ENCODE results near the gene TMEM259. TPM values are rescaled to one million over a fixed set of nuclear protein-coding genes. Genes with fewer than 3 reads are reported as not detected.
"Not testable (repeated sequence)": the region's sequence is repeated elsewhere in the genome, so short reads cannot be mapped to it uniquely, and the experiment has no call there.

Gene TMEM259
- polyA plus RNA-seq, 6 donors from 2014 or later: 37.2 to 75.5 (median 49.5) TPM

DNA sequence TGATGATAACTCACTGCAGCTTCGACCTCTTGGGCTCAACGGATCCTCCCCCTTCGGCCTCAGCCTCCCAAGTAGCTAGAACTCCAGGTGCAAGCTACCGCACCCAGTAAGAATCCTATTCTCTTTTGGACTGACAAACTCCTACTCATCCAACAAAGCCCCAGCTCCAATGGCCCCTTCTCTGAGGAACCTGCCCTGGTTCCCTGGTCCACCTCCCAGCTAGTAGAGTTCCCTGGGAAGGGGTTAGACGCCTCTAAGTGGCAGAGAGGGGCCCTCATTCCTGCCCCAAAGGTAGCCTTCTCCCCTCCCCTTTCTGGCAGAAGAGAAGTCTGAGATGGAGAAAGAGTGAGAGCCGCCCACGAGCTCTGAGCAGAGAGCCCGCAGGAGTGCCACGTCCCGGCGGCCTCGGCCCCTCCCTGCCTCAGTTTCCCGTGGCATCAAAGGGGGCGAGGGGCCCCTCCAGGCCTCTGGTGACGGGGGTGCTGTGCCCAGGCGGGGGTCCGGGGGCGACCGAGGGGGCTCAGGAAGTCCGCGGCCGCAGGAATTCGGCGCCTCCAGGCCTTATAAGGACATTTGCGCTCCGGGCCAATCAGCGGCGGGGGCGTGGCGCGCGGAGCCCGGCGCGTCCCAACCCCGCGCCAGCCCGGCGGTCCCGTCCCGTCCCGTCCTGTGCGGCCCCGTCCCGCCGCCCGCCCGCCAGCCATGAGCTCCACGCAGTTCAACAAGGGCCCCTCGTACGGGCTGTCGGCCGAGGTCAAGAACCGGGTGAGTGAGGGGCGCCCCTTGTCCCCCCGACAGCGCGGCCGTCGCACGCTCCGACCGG, 5.2 kb upstream of the TMEM259 start, which contains the start of gene CNN2:
CNN2 (plus strand) TSS at position 649 of the 823 bp plus-strand sequence; CDS start at position 703, 54 bp downstream.
- peak; percentile 46 to 48 for ATAC-seq (ENCODE audit: low read depth in 2 of 2)
- H3K27ac Mint-ChIP-seq: peak within 1 kb of the TSS; percentile 74 to 97 (median 96)

DNA sequence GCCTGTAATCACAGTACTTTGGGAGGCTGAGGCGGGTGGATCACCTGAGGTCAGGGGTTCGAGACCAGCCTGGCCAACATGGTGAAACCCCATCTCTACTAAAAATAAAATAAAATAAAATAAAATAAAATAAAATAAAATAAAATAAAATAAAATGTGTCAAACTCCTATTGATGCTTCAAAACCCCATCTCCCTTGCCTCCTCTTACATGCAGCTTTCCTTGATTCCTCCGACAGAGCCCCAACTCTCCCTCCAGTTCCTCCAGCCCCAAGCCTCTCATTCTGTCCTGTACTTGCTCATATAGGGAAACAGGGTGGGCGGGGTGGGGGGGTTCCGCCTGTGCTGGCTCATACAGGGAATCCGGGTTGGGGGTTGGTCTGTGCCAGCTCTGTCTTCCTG, 4.2 kb upstream of the TMEM259 start:
- H3K9me3 Mint-ChIP-seq; H3K36me3 Mint-ChIP-seq; ATAC-seq (ENCODE audit: low read depth in 2 of 2); H3K27me3 Mint-ChIP-seq; DNase-seq: not testable (repeated sequence)
- Mint-ChIP-seq H3K27ac (peak overlapping the region in 2 of 6 donors; percentile 15 to 63), H3K4me1 (peaks cover 22 to 26% (median 24%) of the 10 kb centered on the region in 3 donors), H3K4me3 (peak overlapping the region in 3 of 8 donors; percentile 6 to 75 (median 22))

More for the DNA sequence above, 5.2 kb upstream of the TMEM259 start, which contains the start of gene CNN2:
- Mint-ChIP-seq H3K4me3 (peak within 1 kb of the TSS; percentile 97 to 99 (median 99)), H3K27me3 (peaks cover 0 to 6% (median 0%) of the 10 kb centered on the region in 3 donors), H3K36me3 (no peaks in the 10 kb centered on the region), H3K4me1 (peaks cover 24 to 28% (median 27%) of the 10 kb centered on the region in 3 donors), H3K9me3 (no peaks in the 10 kb centered on the region)
- DNase-seq: peak; percentile 71

DNA sequence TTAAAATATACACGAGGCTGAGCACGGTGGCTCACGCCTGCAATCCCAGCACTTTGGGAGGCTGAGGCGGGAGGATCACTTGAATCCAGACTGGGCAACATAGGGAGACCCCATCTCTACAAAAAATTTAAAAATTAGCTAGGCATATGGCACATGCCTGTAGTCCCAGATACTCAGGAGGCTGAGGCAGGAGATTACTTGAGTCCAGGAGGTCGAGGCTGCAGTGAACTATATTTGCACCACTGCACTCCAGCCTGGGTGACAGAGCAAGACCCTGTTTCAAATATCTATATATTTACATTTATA, 2.9 kb upstream of the TMEM259 start:
- H3K27ac Mint-ChIP-seq; ATAC-seq (ENCODE audit: low read depth in 2 of 2); H3K9me3 Mint-ChIP-seq; H3K36me3 Mint-ChIP-seq; DNase-seq; H3K27me3 Mint-ChIP-seq: not testable (repeated sequence)
- H3K4me1 Mint-ChIP-seq: peaks cover 19 to 23% (median 22%) of the 10 kb centered on the region in 3 donors
- H3K4me3 Mint-ChIP-seq: peak overlapping the region in 2 of 8 donors; percentile 16 to 76

DNA sequence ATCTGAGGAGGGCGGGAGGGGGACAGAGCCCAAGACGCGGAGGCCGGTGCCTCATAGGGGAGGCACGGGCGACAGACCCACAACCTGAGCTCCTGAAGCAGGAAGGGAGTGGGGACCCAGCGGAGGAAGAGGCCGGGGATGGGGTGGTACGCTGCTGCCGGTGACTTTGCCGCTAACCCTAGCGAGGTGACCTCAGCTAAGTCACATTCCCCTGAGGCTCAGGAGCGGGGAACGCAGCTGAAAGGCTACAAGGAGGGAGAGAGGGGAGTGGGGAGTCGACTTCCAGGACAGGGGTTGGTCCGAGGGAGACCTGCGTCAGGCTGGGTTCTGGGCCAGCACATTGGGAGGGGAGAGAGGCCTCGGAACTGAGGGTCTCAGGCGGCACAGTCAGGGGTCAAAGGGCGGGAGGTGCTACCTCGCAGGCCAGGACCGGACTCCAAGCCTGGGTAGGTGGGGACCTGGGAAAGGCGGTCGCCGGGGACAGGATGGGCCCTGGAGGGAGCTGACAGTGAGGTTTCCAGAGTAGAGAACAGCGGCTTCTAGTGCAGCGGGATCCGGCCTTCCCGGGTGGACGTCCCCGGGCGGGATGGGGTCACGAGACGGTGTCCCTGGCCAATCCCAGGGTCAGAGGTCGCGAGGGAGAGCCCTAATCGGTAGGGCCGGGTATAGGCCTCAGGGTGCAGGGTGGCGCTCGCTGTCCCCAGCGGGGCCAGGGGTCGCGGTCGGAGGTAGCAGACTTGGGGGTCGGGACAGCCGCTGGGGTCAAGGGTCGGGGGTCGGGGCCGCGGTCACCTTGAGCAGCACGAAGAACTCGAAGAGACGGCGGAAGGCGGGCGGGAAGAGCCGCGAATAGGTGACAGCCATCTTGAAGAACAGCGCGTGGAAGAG, 699 bp downstream of the TMEM259 start:
- Mint-ChIP-seq H3K4me1 (peaks cover 32 to 39% (median 38%) of the 10 kb centered on the region in 3 donors), H3K4me3 (peak overlapping the region; percentile 87 to 96 (median 94)), H3K27me3 (peaks cover 0 to 7% (median 0%) of the 10 kb centered on the region in 3 donors), H3K36me3 (no peaks in the 10 kb centered on the region), H3K27ac (peak overlapping the region; percentile 53 to 100 (median 96)), H3K9me3 (no peaks in the 10 kb centered on the region)
- DNase-seq (no peak), ATAC-seq (ENCODE audit: low read depth in 2 of 2) (no peak)

DNA sequence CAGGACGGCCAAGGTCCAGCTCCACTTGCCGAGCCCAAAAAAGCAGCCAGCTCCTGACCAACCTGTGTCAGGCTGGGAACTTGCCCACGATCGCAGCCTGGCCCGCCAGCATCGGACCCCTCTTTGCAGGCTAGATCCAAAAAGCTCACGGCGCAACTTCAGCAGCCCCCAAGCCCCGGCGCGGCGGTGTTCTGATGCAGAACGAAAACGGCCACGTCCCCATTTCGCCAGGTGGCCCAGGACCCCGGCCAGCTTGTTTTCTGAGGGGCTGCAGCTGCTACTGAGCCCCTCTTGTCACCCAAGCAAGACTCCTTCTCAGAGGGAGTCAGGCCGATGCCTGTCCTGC, 1.3 kb downstream of the TMEM259 start:
- ATAC-seq (ENCODE audit: low read depth in 2 of 2) (no peak), DNase-seq (no peak)
- H3K27me3 Mint-ChIP-seq: peaks cover 0 to 7% (median 0%) of the 10 kb centered on the region in 3 donors
- no peaks in the 10 kb centered on the region for H3K9me3 Mint-ChIP-seq
- H3K27ac Mint-ChIP-seq: peak overlapping the region in 4 of 6 donors; percentile 53 to 100 (median 97)
- H3K4me1 Mint-ChIP-seq: peaks cover 32 to 38% (median 36%) of the 10 kb centered on the region in 3 donors
- H3K4me3 Mint-ChIP-seq: peak overlapping the region; percentile 87 to 96 (median 94)
- H3K36me3 Mint-ChIP-seq: no peaks in the 10 kb centered on the region

DNA sequence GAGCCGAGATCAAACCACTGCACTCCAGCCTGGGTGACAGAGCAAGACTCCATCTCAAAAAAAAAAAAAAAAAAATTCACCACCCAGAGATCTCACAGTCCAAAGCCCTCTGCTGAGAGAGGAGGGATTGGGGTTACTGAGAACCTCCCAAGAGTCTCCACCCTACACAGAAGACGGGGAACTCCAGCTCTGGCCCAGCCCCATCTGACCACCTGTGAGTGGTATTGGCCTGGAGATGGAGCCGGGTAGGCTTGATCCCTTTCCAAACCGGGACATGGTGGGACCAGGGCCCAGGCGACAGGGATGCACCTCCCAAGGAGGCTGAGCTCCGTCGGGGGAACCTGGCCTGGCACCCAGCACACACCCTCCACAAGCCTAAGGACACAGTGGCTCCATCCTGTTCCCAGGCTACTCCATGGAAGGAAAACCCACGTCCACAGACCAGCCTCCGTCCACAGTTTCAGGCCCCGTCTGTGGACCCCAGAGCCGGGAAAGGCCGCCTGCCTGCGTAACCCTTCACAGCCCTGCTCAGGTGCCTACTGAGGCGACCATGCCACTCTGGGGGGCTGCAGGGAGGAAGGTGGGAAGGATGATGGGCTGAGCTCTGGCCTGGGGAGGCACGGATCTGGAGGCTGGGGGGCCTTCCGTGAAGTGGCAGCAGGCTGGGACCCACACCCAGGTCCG, 1.8 kb downstream of the TMEM259 start:
- no peaks in the 10 kb centered on the region for H3K36me3 Mint-ChIP-seq
- peaks cover 35 to 40% (median 36%) of the 10 kb centered on the region in 3 donors for H3K4me1 Mint-ChIP-seq
- peak overlapping the region; percentile 71 to 94 (median 90) for H3K4me3 Mint-ChIP-seq
- DNase-seq (no peak), ATAC-seq (ENCODE audit: low read depth in 2 of 2) (no peak)
- H3K27me3 Mint-ChIP-seq: peaks cover 0 to 7% (median 0%) of the 10 kb centered on the region in 3 donors
- H3K27ac Mint-ChIP-seq: peak overlapping the region in 4 of 6 donors; percentile 11 to 100 (median 75)
- no peaks in the 10 kb centered on the region for H3K9me3 Mint-ChIP-seq

DNA sequence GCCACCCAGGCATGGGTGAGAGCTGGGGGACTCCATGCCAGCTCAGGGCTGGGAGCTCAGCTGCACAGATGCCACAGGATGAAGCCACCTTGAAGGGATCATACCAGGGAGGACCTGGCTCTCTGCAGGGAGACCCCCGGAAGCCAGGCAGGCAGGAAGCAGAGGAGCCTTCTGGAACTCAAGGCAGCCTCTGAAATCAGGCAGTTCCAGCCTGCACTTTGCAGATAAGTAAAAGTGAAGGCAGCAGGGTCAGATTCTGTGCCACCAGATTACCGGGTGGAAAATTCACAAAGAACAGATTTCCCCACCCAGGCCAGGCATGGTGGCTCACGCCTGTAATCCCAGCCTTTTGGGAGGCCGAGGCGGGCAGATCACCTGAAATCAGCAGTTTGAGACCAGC, 2.5 kb downstream of the TMEM259 start:
- Mint-ChIP-seq H3K27ac (peak overlapping the region in 2 of 6 donors; percentile 85 to 100), H3K36me3 (no peaks in the 10 kb centered on the region), H3K4me3 (peak overlapping the region; percentile 33 to 94 (median 88)), H3K27me3 (peaks cover 0 to 7% (median 0%) of the 10 kb centered on the region in 3 donors), H3K4me1 (peaks cover 36 to 40% (median 40%) of the 10 kb centered on the region in 3 donors), H3K9me3 (no peaks in the 10 kb centered on the region)
- DNase-seq (no peak), ATAC-seq (ENCODE audit: low read depth in 2 of 2) (no peak)

DNA sequence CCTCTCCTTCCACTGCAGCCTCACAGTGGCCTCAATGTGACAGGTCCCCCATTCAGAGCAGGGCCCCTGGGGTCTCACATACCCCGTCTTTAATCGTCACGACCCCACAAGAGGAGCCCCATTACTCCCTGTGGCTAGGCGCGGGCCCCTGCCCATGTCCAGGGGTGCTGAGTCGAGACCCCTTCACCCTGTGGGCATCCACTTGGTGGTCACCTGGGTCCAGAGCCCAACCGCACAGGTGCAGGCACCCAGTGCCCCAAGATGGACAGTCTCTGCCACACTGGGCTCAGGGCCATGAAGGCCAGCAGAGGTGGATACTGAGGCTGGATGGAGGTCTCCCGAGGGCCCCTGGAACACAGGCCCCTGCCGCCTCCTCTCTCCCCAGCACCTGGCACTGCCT, 3.0 kb downstream of the TMEM259 start:
- H3K27me3 Mint-ChIP-seq: peaks cover 0 to 7% (median 0%) of the 10 kb centered on the region in 3 donors
- ATAC-seq (ENCODE audit: low read depth in 2 of 2): no peak
- H3K27ac Mint-ChIP-seq: peak overlapping the region in 3 of 6 donors; percentile 50 to 74 (median 71)
- H3K9me3 Mint-ChIP-seq: no peaks in the 10 kb centered on the region
- no peak for DNase-seq
- no peaks in the 10 kb centered on the region for H3K36me3 Mint-ChIP-seq
- peaks cover 36 to 40% (median 40%) of the 10 kb centered on the region in 3 donors for H3K4me1 Mint-ChIP-seq
- peak overlapping the region in 7 of 8 donors; percentile 22 to 91 (median 66) for H3K4me3 Mint-ChIP-seq

DNA sequence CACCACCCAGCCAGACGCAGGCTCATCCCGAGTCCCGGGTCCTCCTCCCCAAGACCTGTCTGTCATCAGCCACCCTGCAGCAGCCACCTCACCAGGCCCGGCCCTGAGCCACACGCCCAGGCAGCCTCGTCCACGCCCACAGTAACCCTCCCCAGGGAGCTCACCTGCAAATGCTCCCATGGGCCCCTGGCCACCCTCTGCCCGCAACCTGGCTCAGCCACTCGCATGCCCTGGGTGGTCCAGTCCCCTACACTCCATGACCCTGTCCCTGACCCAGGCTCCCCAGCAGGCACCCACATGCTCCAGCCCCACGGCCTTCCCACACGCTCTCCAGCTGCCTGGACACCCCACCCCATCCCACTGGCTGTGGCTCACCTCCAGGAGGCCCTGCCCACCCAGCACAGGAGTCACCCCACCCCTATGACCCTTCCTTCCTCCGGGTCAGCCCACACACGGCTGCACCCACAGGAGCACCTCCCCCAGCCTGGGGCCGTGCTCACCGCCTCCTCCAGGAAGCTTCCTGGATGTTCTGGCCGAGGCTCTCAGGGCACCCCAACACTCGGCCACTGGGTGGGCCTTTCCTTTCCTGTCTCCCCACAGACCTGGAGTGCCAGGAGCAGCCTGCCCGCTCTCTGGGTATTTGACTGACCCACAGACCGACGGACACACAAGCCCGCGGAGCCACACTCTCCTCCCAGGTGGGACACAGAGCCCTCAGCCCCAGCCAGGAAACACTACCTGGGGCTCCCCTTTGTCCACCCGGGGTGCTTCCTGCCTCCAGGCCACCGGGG, 3.6 kb downstream of the TMEM259 start:
- Mint-ChIP-seq H3K27ac (peak overlapping the region in 5 of 6 donors; percentile 28 to 74 (median 50)), H3K9me3 (no peaks in the 10 kb centered on the region), H3K4me1 (peaks cover 36 to 40% (median 40%) of the 10 kb centered on the region in 3 donors), H3K36me3 (no peaks in the 10 kb centered on the region), H3K27me3 (peaks cover 0 to 7% (median 0%) of the 10 kb centered on the region in 3 donors), H3K4me3 (peak overlapping the region; percentile 29 to 75 (median 64))
- ATAC-seq (ENCODE audit: low read depth in 2 of 2) (no peak), DNase-seq (no peak)

DNA sequence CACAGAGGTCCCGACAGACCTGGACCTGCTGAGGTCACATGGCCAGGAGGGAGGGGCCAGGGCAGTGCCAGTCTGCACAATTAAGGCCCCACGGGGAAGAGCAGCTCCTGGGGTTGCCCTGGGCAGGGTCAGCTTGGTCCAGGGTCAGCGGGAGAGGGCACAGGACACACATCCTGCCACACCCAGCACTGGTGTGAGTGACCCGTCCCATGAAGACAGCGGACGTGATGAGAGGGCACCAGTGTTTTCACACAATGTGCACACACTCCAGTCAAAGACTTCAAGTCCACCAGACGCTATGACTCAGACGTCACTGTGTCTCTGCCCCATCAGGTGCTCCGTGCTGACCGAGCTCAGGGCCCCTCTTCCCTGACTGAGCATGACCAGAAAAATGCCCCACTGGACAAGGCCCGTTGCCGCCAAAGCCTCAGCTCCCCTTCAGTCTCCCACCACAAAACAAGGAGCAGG, 4.2 kb downstream of the TMEM259 start:
- Mint-ChIP-seq H3K4me3 (peak overlapping the region in 7 of 8 donors; percentile 29 to 66 (median 64)), H3K27ac (peak overlapping the region in 5 of 6 donors; percentile 28 to 74 (median 42)), H3K27me3 (peaks cover 0 to 7% (median 0%) of the 10 kb centered on the region in 3 donors), H3K9me3 (no peaks in the 10 kb centered on the region), H3K36me3 (no peaks in the 10 kb centered on the region), H3K4me1 (peaks cover 34 to 38% (median 35%) of the 10 kb centered on the region in 3 donors)
- ATAC-seq (ENCODE audit: low read depth in 2 of 2): no peak
- no peak for DNase-seq

DNA sequence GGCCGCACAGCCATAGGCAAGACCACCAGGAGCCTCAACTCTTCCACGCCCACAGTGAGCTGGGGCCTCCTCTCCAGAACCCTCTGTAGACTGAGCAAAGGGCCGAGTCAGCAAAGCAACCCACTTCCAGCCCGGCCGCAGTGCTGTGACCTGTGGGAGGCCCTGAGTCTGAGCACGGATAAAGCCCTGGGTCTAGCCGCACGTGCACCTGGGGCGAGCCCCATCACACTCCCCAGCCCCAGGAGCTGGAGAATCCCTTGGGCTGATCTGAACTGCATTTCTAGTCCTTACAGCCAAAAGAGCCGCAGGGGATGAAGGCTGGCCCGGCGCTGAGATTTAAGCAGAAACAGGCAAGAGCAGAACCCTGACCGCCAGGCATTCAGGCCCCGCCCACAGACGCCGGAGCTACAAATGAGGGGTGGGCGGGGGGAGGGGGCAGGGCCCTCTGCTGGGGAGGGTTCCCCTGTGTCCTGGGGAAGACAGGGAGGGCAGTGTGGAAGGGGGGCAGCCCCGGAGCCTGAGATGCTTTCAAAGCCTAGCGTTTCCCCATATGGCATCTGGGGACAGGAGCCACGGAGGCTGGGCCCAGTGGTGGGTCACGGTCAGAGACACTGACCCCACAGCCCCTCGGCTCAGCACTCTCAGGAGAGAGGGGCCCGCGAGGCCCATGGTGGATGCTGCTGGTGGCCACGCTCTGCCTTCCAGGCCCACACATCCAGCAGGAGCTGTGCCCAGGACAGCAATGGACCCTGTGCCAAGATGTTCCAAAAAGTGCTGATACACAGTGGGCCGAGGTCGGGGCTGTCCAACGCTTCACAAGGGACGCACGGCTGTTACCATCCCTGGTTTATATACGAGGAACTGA, 4.9 kb downstream of the TMEM259 start:
- DNase-seq: no peak
- no peaks in the 10 kb centered on the region for H3K9me3 Mint-ChIP-seq
- peaks cover 29 to 31% (median 31%) of the 10 kb centered on the region in 3 donors for H3K4me1 Mint-ChIP-seq
- no peaks in the 10 kb centered on the region for H3K36me3 Mint-ChIP-seq
- no peak for ATAC-seq (ENCODE audit: low read depth in 2 of 2)
- H3K27me3 Mint-ChIP-seq: no peaks in the 10 kb centered on the region
- H3K27ac Mint-ChIP-seq: no peak overlapping the region
- peak overlapping the region in 5 of 8 donors; percentile 19 to 66 (median 62) for H3K4me3 Mint-ChIP-seq

All from naive B cell (primary cell).